Stimulated activated CD8-positive, alpha-beta memory T cell treated with anti-CD3 and anti-CD28 coated beads, Interleukin-7, amount 100 ng/mL, for 1 hour (primary cell): Measurements from ENCODE around the gene IL3.

Experiments
- DNase-seq, 2 donors: peaks; one replicate each; pipeline ENCODE4 v3.0.0-alpha.2; 2020; ENCODE audit warnings: low read depth in 2 of 2

The IL3 gene

GRCh38 chr5:132025403-132025971, 35.0 kb upstream of the IL3 start:
- DNase-seq, result no peak

- no peak for DNase-seq
Observed at GRCh38 chr5:132026516-132027008, 33.9 kb upstream of the IL3 start.

DNA sequence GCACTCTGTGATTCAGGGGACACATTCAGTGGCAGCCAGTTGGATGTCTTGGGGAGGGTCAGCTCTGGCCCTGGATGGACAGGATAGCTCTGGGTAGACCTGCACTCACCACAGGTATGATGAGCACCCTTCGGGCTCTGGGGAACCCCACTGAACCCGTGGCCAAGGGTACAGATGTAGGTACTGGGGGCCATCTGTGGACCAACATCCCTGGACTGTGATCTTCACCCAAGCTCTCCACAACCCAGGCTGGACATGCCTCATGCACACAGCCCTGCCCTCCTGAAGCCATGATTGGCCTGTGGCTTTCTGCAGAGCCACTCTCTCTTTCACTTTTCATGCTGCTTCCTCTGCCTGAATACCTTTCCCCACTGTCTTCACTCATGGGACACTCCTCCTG, 33.4 kb upstream of the IL3 start:
- no peak for DNase-seq

GRCh38 chr5:132029609-132030330, 30.7 kb upstream of the IL3 start:
- no peak for DNase-seq

DNA sequence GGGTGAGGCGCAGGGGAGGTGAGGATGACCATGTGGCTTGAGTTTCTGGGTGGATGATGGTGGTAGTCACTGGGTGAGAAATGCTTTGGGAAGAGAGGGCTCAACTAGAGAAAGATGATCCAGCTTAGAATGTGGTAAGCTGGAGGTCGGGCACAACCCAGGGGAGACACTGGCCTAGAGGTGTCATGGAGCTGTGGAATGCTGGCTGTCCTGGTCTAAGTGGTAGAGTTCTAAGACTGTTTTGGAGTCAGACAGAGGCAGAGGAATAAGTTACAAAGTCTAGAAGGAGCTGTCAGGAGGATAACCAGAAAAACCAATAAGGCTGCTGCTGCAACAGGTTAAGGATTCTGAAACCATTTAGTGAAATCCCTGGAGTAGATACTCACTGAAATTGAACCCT, 29.8 kb upstream of the IL3 start:
- DNase-seq, result no peak

- no peak for DNase-seq
Observed at GRCh38 chr5:132032196-132032595, 28.3 kb upstream of the IL3 start.

DNA sequence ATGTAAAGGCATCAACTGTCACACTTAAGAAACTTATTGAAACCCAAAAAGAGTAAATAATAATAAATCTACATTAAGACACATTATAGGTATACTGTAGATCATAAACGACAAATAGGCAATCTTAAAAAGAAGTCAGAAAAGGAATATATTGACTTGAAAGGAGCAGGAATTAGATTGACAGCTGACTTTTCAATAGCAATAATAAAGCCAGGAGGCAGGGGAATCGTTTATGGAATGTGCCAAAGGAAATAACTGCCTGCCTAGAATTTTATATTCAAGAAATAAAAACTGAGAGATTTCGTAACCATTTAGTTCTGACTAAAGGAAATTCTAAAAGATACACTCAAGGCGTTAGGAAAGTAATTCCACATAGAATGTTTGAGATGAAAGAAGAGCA, 27.3 kb upstream of the IL3 start:
- DNase-seq, result no peak

GRCh38 chr5:132037353-132037752, 23.1 kb upstream of the IL3 start:
- no peak for DNase-seq

GRCh38 chr5:132044207-132044606, 16.2 kb upstream of the IL3 start:
- DNase-seq, result no peak

DNA sequence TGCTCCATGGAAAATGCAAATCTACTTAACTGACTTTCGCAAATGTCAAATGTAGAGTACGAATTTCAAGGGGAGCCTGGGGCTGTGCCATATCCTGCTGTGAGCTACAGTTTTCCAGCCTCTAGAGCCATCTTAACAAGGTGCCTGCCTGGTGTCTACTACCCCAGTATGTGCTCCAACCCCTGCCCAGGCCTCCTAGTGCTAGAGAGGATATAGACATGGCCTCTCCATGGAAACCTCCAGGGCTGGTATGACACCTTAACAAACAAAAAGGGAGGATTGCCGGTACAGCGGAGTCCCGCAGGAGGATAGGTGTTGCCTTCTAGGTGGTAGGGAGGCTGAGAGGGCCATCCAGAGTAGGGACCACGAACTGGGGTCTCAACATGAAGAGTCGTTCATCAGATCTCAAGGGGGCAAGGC, 13.6 kb upstream of the IL3 start:
- no peak for DNase-seq

DNA sequence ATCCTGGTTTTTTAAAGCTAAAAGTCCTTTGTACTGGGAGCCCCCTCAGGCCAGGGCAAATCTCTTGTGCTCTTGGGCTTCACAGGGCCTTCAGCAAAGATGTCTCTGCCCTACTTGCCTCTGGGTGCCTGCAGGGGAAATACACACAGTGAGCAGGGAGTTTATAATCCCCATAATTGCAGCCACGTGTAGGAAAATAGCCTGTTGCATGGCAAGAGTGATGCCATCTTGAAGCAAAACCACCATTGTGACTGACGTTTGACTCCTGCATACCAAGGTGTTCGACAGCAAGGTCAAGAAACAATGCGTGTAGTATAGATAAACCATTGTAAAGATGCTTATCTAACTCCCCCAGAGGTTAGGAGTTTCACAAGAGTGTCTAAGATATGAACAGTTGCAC, 11.4 kb upstream of the IL3 start:
- no peak for DNase-seq

- no peak for DNase-seq
Observed at GRCh38 chr5:132049559-132049958, 10.9 kb upstream of the IL3 start.

DNA sequence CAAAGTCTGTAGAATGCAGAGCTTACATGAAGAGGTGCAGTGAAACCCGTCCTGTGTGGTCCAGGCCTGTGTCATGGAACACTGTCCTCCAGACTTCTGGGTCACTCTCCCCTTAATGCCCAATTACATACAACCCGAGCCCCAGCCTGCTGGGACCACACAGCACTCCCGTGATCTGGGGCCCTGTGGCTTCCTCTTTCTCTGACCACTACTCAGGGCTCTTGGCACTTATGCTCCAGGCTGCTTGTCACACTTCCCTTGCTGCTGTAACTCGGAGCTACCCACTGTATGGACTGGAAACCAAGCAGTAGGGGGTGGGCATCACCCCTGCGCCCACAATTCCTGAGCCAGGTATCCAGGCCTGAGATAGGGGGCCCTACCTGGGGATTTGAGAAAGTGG, 10.3 kb upstream of the IL3 start:
- DNase-seq, result no peak

DNA sequence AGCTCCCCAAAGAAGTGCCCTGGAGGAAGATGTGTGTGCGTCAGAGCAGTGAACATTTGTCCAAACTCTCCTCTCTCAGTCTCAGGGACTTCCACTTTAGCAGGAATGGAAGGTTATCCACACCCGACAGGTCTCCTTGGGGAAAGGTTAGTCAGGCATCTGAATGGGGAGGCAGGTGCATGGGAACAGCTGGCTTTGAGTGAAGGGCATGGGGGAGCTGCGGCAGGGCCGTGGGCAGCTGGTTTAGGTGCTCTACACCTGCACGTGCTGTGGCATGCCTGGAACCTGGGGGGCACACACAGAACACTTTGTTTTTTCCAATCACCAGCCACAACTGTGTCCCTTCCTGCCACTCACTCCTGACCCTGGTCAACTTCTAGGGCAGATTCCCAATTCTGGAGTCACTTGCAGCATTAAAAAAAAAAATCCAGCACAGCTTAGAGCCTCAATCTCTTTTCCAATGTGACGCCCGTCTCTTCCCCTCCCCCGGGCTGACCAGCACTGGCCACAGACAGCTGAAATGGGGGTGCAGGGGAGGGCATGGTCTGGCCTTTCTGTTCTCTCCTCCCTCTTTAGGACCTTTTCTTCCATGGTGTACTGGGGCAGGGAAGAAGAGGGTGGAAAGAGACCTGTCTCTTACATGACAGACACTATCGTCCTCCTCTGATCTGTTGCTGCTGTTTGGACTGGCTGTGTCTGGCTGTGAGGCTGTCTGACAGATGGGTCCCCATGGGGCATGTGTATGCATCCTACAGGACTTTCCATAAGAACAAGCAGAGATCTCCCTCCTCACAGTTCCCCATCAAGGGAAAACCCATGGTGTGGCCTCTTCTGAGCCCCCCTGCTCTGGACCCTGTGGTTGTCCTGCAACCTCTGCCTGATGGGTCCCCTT, 9.5 kb upstream of the IL3 start:
- no peak for DNase-seq

DNA sequence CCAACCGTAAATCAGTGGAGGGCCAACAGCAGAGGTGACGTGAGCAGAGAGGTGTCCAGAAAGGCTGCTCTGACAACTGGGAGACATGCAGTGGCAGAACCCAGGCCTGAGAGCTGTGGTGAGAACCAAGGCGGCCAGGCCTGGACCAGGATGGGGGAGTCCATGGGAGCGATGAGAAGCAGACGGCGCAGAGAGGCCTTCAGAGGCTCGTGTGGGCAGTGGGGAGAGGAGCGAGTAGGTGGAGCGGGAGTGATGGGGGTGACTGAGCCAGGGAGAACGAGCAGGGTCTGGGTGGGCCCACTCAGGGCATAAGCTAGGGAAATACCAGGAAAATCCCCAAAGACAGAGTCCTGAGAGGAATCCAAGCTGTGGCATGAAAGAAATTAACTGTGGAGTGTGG, 7.9 kb upstream of the IL3 start:
- DNase-seq, result no peak

DNA sequence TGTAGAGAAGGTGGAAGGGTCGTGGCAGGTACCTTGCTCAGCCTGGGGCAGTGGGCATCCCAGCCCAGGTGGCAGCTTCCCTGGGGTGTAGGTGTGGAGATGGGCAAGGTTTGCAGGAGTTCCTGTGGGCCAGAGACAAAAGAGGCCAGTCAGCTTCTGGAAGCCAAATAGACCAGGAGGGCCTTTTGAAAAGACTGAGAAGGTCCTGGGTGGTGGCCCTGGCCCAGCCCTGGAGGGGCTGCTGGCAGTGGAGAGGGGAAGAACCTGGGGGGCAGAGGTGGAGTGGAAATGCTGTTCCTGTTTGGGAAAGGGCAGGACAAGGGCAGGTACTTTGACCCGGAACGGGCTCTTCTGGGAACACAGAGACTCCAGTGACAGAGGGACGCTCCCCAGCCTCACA, 7.0 kb upstream of the IL3 start:
- no peak for DNase-seq

DNA sequence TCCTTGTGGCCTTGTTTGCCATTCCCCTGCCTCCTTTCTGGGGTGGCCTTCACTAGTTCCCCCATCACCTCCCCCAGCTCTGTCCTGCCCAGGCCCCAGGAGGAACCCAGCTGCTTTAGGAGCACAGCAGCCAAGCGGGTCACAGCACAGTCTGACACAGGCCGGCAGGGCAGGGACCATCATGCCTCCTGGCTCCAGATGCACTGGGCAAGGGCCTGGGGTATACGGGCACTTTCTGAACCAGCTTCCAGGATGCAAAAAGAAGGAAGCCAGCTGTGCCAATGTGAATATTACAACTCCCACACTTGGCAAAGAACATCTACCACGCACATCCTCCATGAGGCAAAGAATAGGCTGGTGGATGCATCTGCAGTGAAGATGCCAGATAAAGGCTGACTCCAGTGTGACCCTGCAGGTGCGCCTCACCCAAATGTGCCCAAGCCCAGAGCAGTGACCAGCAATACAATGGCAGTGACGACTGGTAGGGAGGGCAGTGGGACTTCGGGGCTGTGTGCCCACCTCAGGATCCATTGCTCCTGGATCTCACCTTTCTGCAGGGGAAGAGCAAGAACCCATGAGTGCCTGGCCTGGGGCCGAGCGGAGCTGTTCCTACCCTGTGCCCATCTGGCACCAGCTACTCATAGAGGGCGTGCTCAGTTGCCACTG, 6.3 kb upstream of the IL3 start:
- DNase-seq, result no peak

GRCh38 chr5:132054697-132055440, 5.6 kb upstream of the IL3 start:
- no peak for DNase-seq

DNA sequence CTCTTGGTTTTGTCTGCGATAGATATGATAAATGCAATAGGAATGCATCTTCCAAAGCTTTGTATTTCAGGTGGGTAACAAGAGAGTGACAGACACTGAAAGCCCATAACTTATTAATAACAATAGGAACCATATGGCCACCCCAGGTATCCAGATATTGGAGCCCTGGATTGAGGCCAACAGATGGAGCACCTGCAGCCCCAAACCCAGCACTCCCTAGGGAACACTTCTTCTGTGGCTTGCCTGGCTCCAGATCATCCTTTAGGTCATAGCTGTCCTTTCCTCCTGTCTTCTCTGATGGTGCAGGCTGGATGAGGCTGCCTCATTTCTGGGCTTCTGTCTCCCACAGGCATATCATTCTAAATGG, 5.0 kb upstream of the IL3 start:
- DNase-seq, result no peak

- peak in 1 of 2 donors; percentile 32 for DNase-seq
Observed at GRCh38 chr5:132055808-132056609, 4.4 kb upstream of the IL3 start.
